Calu3 (cell line): ENCODE data around the gene KLHL10. TPM values are rescaled to one million over a fixed set of nuclear protein-coding genes. Genes with fewer than 3 reads are reported as not detected.

ENCODE experiments used
- BruUV-seq: library from RNA; stranded (reverse); fragments of 400-500 nt; replicated peaks from 2 replicates; lab custom pipeline; 2021; lab: Mats Ljungman, UMichigan
- CTCF ChIA-PET: fragments of 300-600 bp; sonication (Branson Sonifier 250); formaldehyde crosslinking; loops from one replicate; lab custom pipeline; 2022; ENCODE audit warnings: antibody characterized with exemption; lab: Charles Lee
- DNase-seq: peaks from one replicate; pipeline ENCODE4 v3.0.0; 2022
- H3K27ac Mint-ChIP-seq: one replicate; pipeline ENCODE4 v1.8.0; 2022; ENCODE audit warnings: mixed read lengths; ENCODE audit not compliant: unreplicated experiment
- H3K27me3 Mint-ChIP-seq: one replicate; pipeline ENCODE4 v1.8.0; 2022; ENCODE audit warnings: mixed read lengths; ENCODE audit not compliant: unreplicated experiment
- H3K36me3 Mint-ChIP-seq: one replicate; pipeline ENCODE4 v1.8.0; 2022; ENCODE audit warnings: mild to moderate bottlenecking, moderate library complexity, mixed read lengths; ENCODE audit not compliant: insufficient read depth, unreplicated experiment
- H3K4me1 Mint-ChIP-seq: one replicate; pipeline ENCODE4 v1.8.0; 2022; ENCODE audit warnings: mild to moderate bottlenecking, low read depth, mixed read lengths; ENCODE audit not compliant: unreplicated experiment
- H3K4me3 Mint-ChIP-seq: one replicate; pipeline ENCODE4 v1.8.0; 2022; ENCODE audit warnings: mild to moderate bottlenecking, low read depth, moderate library complexity, mixed read lengths; ENCODE audit not compliant: unreplicated experiment
- H3K9me3 Mint-ChIP-seq: one replicate; pipeline ENCODE4 v1.8.0; 2022; ENCODE audit warnings: low read depth, mixed read lengths; ENCODE audit not compliant: unreplicated experiment
- intact Hi-C: fragments of 100-400 bp; cut with micrococcal nuclease; formaldehyde crosslinking; loops from one replicate; pipeline ENCODE4 v1.10.0; 2022; ENCODE audit not compliant: unreplicated experiment
- total RNA-seq: library from RNA; stranded (reverse); gene quantifications from 2 replicates; pipeline ENCODE4 v1.2.3, GENCODE V29; 2022
- TF ChIP-seq, protein P1 (sequence below): fragments of 200-600 bp; IDR thresholded peaks from one replicate; pipeline ENCODE4 v1.8.0; 2022; ENCODE audit warnings: antibody characterized with exemption; ENCODE audit not compliant: unreplicated experiment

Gene KLHL10
- total RNA-seq, 1 experiment from 2014 or later = not detected

DNA sequence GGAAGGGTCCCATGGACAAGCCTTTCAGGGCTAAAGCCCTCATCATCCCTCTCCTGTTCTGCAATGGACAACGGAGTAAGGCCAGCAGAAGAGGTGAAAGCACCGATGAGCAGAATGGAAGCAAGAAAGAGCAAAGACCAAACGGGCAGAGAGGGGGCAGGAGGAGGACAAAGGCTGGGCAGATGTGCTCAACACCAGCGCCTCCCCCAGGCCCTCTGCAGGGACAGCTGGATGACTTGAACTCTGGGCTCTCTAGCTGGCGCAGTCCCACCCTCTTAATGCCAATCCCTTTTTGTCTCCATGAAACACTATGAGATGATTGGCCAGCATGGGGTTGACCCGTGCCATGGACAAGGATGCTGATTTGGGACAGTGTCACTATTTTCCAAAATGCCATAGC, 59.1 kb downstream of the KLHL10 start:
- peaks cover 98% of the 10 kb centered on the region for H3K36me3 Mint-ChIP-seq
- intact Hi-C loops = no loop called here
- no peaks in the 10 kb centered on the region for H3K27me3 Mint-ChIP-seq
- no TSS peak for BruUV-seq
- H3K9me3 Mint-ChIP-seq = no peaks in the 10 kb centered on the region
- CTCF ChIA-PET = interaction anchor here (1.5 kb wide), 1 partner anchor 11 kb away, joined by 3 read pairs; no protein-coding TSS in a partner anchor
- no peak overlapping the region for H3K27ac Mint-ChIP-seq
- H3K4me1 Mint-ChIP-seq = peaks cover 25% of the 10 kb centered on the region
- H3K4me3 Mint-ChIP-seq = no peak overlapping the region
- TF ChIP-seq, protein P1, sequence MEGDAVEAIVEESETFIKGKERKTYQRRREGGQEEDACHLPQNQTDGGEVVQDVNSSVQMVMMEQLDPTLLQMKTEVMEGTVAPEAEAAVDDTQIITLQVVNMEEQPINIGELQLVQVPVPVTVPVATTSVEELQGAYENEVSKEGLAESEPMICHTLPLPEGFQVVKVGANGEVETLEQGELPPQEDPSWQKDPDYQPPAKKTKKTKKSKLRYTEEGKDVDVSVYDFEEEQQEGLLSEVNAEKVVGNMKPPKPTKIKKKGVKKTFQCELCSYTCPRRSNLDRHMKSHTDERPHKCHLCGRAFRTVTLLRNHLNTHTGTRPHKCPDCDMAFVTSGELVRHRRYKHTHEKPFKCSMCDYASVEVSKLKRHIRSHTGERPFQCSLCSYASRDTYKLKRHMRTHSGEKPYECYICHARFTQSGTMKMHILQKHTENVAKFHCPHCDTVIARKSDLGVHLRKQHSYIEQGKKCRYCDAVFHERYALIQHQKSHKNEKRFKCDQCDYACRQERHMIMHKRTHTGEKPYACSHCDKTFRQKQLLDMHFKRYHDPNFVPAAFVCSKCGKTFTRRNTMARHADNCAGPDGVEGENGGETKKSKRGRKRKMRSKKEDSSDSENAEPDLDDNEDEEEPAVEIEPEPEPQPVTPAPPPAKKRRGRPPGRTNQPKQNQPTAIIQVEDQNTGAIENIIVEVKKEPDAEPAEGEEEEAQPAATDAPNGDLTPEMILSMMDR = no peak
- no peak for DNase-seq

Other genes starting within 250 kb of the KLHL10 start
- 3.8 and 4.2 TPM in 2 replicates for gene KRT16, start 225.1 kb upstream of the KLHL10 start, total RNA-seq
- 472 and 593 TPM in 2 replicates for gene KRT17, start 213.2 kb upstream of the KLHL10 start, total RNA-seq
- 807 and 937 TPM in 2 replicates for gene EIF1, start 148.9 kb upstream of the KLHL10 start, total RNA-seq
- gene GAST, start 125.5 kb upstream of the KLHL10 start, total RNA-seq = not detected in 2 replicates
- 0.86 and 1.2 TPM in 2 replicates for gene HAP1, start 103.2 kb upstream of the KLHL10 start, total RNA-seq
- gene JUP, start 51.1 kb upstream of the KLHL10 start, total RNA-seq = 695 and 705 TPM in 2 replicates
- gene P3H4, start 25.9 kb upstream of the KLHL10 start, total RNA-seq = 19.9 and 22.5 TPM in 2 replicates
- 0.92 and 3.6 TPM in 2 replicates for gene FKBP10, start 24.8 kb upstream of the KLHL10 start, total RNA-seq
- 62.0 and 65.2 TPM in 2 replicates for gene NT5C3B, start 1.6 kb upstream of the KLHL10 start, total RNA-seq
- 25.3 and 25.6 TPM in 2 replicates for gene KLHL11, start 27.6 kb downstream of the KLHL10 start, total RNA-seq
- gene ACLY, start 81.1 kb downstream of the KLHL10 start, total RNA-seq = 258 and 265 TPM in 2 replicates
- gene ODAD4, start 92.8 kb downstream of the KLHL10 start, total RNA-seq = 0.73 and 2.7 TPM in 2 replicates
- 144 and 156 TPM in 2 replicates for gene CNP, start 129.0 kb downstream of the KLHL10 start, total RNA-seq
- gene DNAJC7, start 179.6 kb downstream of the KLHL10 start, total RNA-seq = 184 and 193 TPM in 2 replicates
- 55.7 and 58.4 TPM in 2 replicates for gene NKIRAS2, start 182.3 kb downstream of the KLHL10 start, total RNA-seq
- gene C17orf113, start 212.8 kb downstream of the KLHL10 start, total RNA-seq = 4.2 and 4.5 TPM in 2 replicates